Endothelial cell (in vitro differentiated cells): ENCODE results near the gene LRCH2. TPM values are rescaled to one million over a fixed set of nuclear protein-coding genes. Genes with fewer than 3 reads are reported as not detected.

Experiments used
- DNase-seq: peaks from one replicate; pipeline ENCODE4 v3.0.0; 2021; ENCODE audit warnings: low spot score
- H3K27ac Mint-ChIP-seq: one replicate; pipeline ENCODE4 v1.8.0; 2021; ENCODE audit warnings: mixed read lengths, inconsistent platforms; ENCODE audit not compliant: unreplicated experiment
- H3K27me3 Mint-ChIP-seq: one replicate; pipeline ENCODE4 v1.8.0; 2021; ENCODE audit warnings: mild to moderate bottlenecking, moderate library complexity, mixed read lengths, inconsistent platforms; ENCODE audit not compliant: unreplicated experiment
- H3K36me3 Mint-ChIP-seq: one replicate; pipeline ENCODE4 v1.8.0; 2021; ENCODE audit warnings: mild to moderate bottlenecking, low read depth, mixed read lengths, inconsistent platforms; ENCODE audit not compliant: unreplicated experiment
- H3K4me1 Mint-ChIP-seq: one replicate; pipeline ENCODE4 v1.8.0; 2021; ENCODE audit warnings: mild to moderate bottlenecking, mixed read lengths, inconsistent platforms; ENCODE audit not compliant: unreplicated experiment
- H3K4me3 Mint-ChIP-seq: one replicate; pipeline ENCODE4 v1.8.0; 2021; ENCODE audit warnings: mild to moderate bottlenecking, mixed read lengths, inconsistent platforms; ENCODE audit not compliant: unreplicated experiment
- H3K9me3 Mint-ChIP-seq: one replicate; pipeline ENCODE4 v1.8.0; 2021; ENCODE audit warnings: mixed read lengths, inconsistent platforms; ENCODE audit not compliant: unreplicated experiment
- CTCF ChIP-seq: fragments of 200-600 bp; sonication (generic); IDR thresholded peaks from one replicate; pipeline ENCODE4 v1.5.0; 2021; ENCODE audit warnings: antibody characterized with exemption; ENCODE audit not compliant: unreplicated experiment
- total RNA-seq: library from RNA; stranded (reverse); fragmentation: NEBNext Ultra II Directional; extraction: Animal tissue kit (Norgen Biotek cat#: 25700); gene quantifications from one replicate; pipeline ENCODE4 v1.2.1, GENCODE V29; 2021; ENCODE audit not compliant: unreplicated experiment

Gene LRCH2
- total RNA-seq, 1 donor from 2014 or later: 3.7 TPM

DNA sequence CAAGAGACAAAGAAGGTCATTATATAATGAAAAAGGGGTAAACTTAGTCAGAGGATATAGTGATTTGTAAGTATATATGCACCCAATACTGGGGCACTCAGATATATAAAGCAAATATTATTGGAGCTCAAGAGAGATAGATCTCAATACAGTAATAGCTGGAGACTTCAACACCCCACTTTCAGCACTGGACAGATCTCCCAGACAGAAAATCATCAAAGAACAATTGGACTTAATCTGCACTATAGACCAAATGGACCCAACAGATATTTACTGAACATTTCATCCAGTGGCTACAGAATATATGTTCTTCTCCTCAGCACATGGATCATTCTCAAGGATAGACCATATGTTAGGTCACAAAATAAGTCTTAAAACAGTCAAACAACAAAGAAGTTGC, 91.8 kb downstream of the LRCH2 start:
- Mint-ChIP-seq H3K36me3 (peaks cover 9% of the 10 kb centered on the region), H3K4me3 (no peak overlapping the region), H3K9me3 (no peaks in the 10 kb centered on the region), H3K27me3 (no peaks in the 10 kb centered on the region), H3K4me1 (no peaks in the 10 kb centered on the region), H3K27ac (no peak overlapping the region)
- no peak for TF ChIP-seq CTCF
- DNase-seq: no peak

DNA sequence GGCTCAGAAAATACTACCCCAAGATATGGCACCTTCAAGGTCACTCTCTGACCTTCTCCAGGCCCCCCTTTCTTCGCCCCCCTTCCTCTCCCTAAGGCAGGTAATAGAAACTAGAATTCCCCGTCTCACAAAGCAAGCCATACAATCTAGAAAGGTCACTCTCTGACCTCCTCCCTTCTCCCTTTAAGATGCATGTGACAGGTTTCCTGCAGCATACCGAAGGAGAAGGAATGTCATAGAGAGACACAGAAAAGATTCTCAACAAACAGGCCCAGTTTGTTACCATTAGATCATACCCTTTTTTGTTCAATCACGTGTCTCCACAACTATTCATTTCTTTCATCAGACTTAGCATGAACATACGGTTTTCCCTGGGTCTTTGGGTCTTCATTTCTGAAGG, 95.9 kb downstream of the LRCH2 start:
- Mint-ChIP-seq H3K27me3 (no peaks in the 10 kb centered on the region), H3K4me3 (no peak overlapping the region), H3K4me1 (no peaks in the 10 kb centered on the region), H3K36me3 (peaks cover 5% of the 10 kb centered on the region), H3K9me3 (no peaks in the 10 kb centered on the region), H3K27ac (no peak overlapping the region)
- no peak for TF ChIP-seq CTCF
- DNase-seq: no peak

DNA sequence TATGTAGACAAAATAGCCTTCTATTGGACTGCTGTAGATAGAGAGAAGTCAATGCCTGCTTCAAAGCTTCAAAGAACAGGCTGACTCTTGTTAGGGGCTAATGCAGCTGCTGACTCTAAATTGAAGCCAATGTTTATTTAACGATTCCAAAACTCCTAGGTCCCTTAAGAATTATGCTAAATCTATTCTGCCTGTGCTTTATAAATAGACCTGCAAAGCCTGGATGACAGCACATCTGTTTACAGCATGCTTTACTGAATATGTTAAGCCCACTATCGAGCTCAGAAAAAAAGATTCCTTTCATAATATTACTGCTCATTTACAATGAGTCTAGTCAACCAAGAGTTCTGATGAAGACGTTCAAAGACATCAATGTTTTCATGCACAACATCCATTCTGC, 99.5 kb downstream of the LRCH2 start:
- no peak overlapping the region for H3K27ac Mint-ChIP-seq
- no peaks in the 10 kb centered on the region for H3K27me3 Mint-ChIP-seq
- no peak for DNase-seq
- no peak overlapping the region for H3K4me3 Mint-ChIP-seq
- H3K9me3 Mint-ChIP-seq: no peaks in the 10 kb centered on the region
- no peaks in the 10 kb centered on the region for H3K4me1 Mint-ChIP-seq
- H3K36me3 Mint-ChIP-seq: no peaks in the 10 kb centered on the region
- no peak for TF ChIP-seq CTCF

- no peak for DNase-seq
- H3K9me3 Mint-ChIP-seq: no peaks in the 10 kb centered on the region
- no peak overlapping the region for H3K27ac Mint-ChIP-seq
- no peak for TF ChIP-seq CTCF
- no peaks in the 10 kb centered on the region for H3K36me3 Mint-ChIP-seq
- H3K4me3 Mint-ChIP-seq: no peak overlapping the region
- H3K4me1 Mint-ChIP-seq: no peaks in the 10 kb centered on the region
- no peaks in the 10 kb centered on the region for H3K27me3 Mint-ChIP-seq
Measured at GRCh38 chrX:115112411-115112810, 121.5 kb downstream of the LRCH2 start.

GRCh38 chrX:115098897-115099296, 135.0 kb downstream of the LRCH2 start:
- Mint-ChIP-seq H3K4me1 (no peaks in the 10 kb centered on the region), H3K27me3 (peaks cover 1% of the 10 kb centered on the region), H3K27ac (no peak overlapping the region), H3K9me3 (no peaks in the 10 kb centered on the region), H3K36me3 (no peaks in the 10 kb centered on the region), H3K4me3 (no peak overlapping the region)
- DNase-seq: no peak
- no peak for TF ChIP-seq CTCF
